ENCODE data around the gene RXRA. TPM values are rescaled to one million over a fixed set of nuclear protein-coding genes. Genes with fewer than 3 reads are reported as not detected.

RXRA gene
- total RNA-seq, 1 donor from 2014 or later, result 66.9 TPM

GRCh38 chr9:134299068-134299467, 27.2 kb upstream of the RXRA start:
- DNase-seq (ENCODE audit: extremely low spot score, unreplicated experiment), result no peak
- peaks cover 9% of the 10 kb centered on the region for H3K4me1 Mint-ChIP-seq (ENCODE audit: unreplicated experiment)
- no peak overlapping the region for H3K27ac Mint-ChIP-seq
- H3K4me3 Mint-ChIP-seq, result no peak overlapping the region
- TF ChIP-seq CTCF (conservative IDR thresholded peaks at IDR 0.05), result no peak
- no peaks in the 10 kb centered on the region for H3K36me3 Mint-ChIP-seq
- no peaks in the 10 kb centered on the region for H3K9me3 Mint-ChIP-seq
- H3K27me3 Mint-ChIP-seq, result no peaks in the 10 kb centered on the region

- no peaks in the 10 kb centered on the region for H3K27me3 Mint-ChIP-seq
- DNase-seq (ENCODE audit: extremely low spot score, unreplicated experiment), result no peak
- no peak for TF ChIP-seq CTCF (conservative IDR thresholded peaks at IDR 0.05)
- H3K4me3 Mint-ChIP-seq, result no peak overlapping the region
- no peaks in the 10 kb centered on the region for H3K36me3 Mint-ChIP-seq
- H3K4me1 Mint-ChIP-seq (ENCODE audit: unreplicated experiment), result peaks cover 13% of the 10 kb centered on the region
- no peaks in the 10 kb centered on the region for H3K9me3 Mint-ChIP-seq
- H3K27ac Mint-ChIP-seq, result no peak overlapping the region
These were observed 26.4 kb upstream of the RXRA start for GRCh38 chr9:134299883-134300282.

- peaks cover 9% of the 10 kb centered on the region for H3K4me1 Mint-ChIP-seq (ENCODE audit: unreplicated experiment)
- no peaks in the 10 kb centered on the region for H3K27me3 Mint-ChIP-seq
- TF ChIP-seq CTCF (conservative IDR thresholded peaks at IDR 0.05), result no peak
These were observed 24.7 kb upstream of the RXRA start for GRCh38 chr9:134301387-134302129.

GRCh38 chr9:134302130-134302817, 24.0 kb upstream of the RXRA start:
- no peak overlapping the region for H3K27ac Mint-ChIP-seq
- TF ChIP-seq CTCF (conservative IDR thresholded peaks at IDR 0.05), result no peak
- no peaks in the 10 kb centered on the region for H3K9me3 Mint-ChIP-seq
- no peaks in the 10 kb centered on the region for H3K36me3 Mint-ChIP-seq
- H3K4me3 Mint-ChIP-seq, result no peak overlapping the region
- no peak for DNase-seq (ENCODE audit: extremely low spot score, unreplicated experiment)
- H3K4me1 Mint-ChIP-seq (ENCODE audit: unreplicated experiment), result peaks cover 9% of the 10 kb centered on the region
- no peaks in the 10 kb centered on the region for H3K27me3 Mint-ChIP-seq

More at GRCh38 chr9:134301387-134302129, 24.7 kb upstream of the RXRA start:
- H3K4me3 Mint-ChIP-seq, result no peak overlapping the region
- no peaks in the 10 kb centered on the region for H3K36me3 Mint-ChIP-seq
- no peak overlapping the region for H3K27ac Mint-ChIP-seq
- H3K9me3 Mint-ChIP-seq, result no peaks in the 10 kb centered on the region
- no peak for DNase-seq (ENCODE audit: extremely low spot score, unreplicated experiment)

- no peaks in the 10 kb centered on the region for H3K27me3 Mint-ChIP-seq
- no peak overlapping the region for H3K4me3 Mint-ChIP-seq
- H3K36me3 Mint-ChIP-seq, result no peaks in the 10 kb centered on the region
- TF ChIP-seq CTCF (conservative IDR thresholded peaks at IDR 0.05), result no peak
- no peak overlapping the region for H3K27ac Mint-ChIP-seq
- H3K9me3 Mint-ChIP-seq, result no peaks in the 10 kb centered on the region
- H3K4me1 Mint-ChIP-seq (ENCODE audit: unreplicated experiment), result peaks cover 9% of the 10 kb centered on the region
- DNase-seq (ENCODE audit: extremely low spot score, unreplicated experiment), result no peak
These were observed 22.7 kb upstream of the RXRA start for GRCh38 chr9:134303601-134304000.

Data from type B pancreatic cell (in vitro differentiated cells).